ENCODE measurements around the gene CHP1.
A peak's percentile ranks its signal among the peaks of the same experiment; 100 is the strongest.
"Not testable (repeated sequence)": the region's sequence is repeated elsewhere in the genome, so short reads cannot be mapped to it uniquely, and the experiment has no call there.

The CHP1 gene

DNA sequence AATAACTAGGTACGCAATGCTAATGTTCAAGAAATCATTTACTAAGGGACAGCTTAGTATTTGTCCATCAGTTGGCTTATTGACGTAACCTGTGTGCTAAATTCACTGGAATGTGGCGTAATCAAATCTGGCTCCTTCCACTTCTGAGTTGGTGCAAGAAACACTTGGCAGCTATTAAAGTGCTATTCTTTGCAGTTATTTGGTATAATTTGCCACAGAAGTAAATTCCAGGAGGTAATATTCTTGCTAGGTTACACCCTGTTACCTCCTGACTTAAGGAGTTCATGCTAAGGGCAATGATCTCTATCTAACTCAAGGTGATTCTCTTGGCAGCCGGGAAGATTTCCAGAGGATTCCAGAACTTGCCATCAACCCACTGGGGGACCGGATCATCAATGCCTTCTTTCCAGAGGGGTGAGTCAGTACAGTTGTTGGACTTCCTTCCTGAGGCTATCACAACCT is 25.5 kb downstream of the CHP1 start:
- DNase-seq (ENCODE audit: low spot score) = no peak

- DNase-seq (ENCODE audit: low spot score) = no peak
Measured at GRCh38 chr15:41258750-41259471, 27.8 kb downstream of the CHP1 start.

GRCh38 chr15:41259546-41260189 is 28.6 kb downstream of the CHP1 start:
- no peak for DNase-seq (ENCODE audit: low spot score)

DNA sequence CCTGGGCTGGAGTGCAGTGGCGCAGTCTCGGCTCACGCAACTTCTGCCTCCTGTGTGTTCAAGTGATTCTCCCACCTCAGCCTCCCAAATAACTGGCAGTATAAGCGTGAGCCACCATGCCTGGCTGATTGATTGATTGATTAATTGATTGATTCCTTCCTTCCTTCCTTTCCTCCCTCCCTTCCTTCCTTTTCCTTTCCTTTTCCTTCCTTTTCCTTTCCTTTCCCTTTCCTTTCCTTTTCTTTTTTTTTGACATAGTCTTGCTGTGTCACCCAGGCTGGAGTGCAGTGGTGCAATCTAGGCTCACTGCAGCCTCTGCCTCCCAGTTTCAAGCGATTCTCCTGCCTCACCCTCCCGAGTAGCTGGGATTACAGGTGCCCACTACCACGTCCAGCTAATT is 29.9 kb downstream of the CHP1 start:
- not testable (repeated sequence) for DNase-seq (ENCODE audit: low spot score)

- DNase-seq (ENCODE audit: low spot score) = no peak
Measured at GRCh38 chr15:41262571-41262970, 31.5 kb downstream of the CHP1 start.

DNA sequence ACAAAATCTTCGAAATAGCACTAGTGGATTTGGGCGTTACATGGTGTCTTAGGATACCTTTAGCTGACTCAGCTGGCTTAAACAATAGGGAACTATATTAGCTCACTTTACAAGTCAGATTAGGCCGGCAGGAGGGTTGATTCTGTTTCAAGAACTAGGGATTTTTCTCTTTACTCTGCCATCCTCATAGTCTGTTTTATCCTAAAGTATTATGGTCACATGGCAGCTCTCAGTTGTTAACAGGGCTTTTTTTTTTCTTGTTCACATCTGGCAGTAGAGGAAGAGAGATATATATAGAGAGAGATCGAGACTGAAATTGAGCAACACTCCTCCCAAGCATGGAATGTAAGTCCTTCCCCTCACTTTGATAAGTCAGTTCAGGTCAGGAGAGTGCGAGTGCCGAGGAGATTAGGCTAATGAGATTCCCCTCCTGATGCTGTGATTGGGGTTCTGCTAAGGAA is 32.9 kb downstream of the CHP1 start:
- no peak for DNase-seq (ENCODE audit: low spot score)

DNA sequence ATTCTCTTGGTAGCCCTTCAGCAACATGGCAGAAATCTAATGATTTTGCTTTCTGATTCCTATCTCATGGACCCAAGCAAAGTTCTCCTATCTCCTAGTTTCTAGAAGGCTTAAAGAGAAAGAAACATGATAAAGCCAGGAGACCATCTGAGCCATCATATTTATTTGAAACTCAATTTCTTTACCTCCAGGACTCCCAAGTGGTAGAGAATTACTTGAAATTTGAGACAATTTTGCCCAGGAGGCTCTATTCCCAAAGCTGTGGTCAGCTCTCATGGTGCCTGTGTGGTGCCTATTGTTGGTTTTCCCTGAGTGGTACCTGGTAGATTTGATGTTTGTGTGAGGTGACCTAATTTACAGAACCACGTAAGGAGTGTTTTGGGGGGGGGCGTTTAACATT is 38.8 kb downstream of the CHP1 start:
- no peak for DNase-seq (ENCODE audit: low spot score)

DNA sequence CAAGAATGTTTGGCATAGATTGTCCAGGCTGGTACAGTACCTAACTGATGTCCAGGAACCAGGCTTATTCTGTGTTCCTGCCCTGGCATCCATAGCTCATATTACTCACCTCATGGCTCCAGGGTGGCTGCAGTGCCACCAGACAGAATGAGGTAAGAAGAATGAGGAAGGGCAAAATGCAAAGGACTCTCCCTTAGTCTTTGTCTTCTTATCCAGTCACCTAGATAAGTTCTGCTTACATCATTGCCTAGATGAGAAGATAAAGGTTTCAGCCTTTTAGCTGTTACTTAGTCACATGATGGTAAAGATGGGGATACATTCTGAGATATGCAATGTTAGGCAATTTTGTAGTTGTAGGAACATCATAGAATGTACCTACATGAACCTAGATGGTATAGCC is 45.8 kb downstream of the CHP1 start:
- DNase-seq (ENCODE audit: low spot score) = no peak

GRCh38 chr15:41278319-41278718 is 47.3 kb downstream of the CHP1 start:
- DNase-seq (ENCODE audit: low spot score) = no peak

DNA sequence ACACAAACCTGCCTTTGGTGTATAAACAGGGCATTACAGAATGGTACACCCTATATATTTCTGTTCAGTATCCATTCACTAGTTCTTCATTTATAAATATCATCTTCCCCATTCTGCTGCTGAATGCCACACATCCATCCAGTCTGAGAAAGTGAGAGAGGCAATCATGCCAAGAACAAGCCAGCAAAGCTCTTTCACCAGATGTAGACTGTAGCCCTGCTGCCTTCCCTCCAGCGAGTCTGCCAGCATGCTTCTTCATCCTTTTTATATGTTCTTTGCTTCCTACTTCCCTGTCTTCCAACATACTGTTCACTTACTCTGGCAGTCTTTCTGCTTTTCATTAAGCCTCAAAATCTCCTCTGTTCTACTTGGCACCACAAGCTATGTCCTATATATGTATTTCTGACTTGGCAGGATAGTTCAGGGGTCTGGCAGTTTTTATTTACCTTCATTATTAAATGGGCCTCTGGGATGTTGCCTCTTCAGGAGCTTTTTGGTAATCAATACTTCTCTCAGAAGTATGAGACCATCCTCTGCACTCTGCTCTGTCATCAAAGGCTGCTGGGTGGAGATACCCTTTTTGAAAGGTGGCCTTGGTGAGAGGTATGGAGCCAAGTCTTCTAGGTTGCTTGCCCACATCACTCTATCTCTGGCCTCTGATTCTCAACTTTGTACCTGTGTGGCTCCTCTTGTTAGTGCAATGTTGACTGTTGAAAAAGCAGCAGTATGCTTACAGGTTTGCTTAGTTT is 48.6 kb downstream of the CHP1 start:
- DNase-seq (ENCODE audit: low spot score) = no peak

DNA sequence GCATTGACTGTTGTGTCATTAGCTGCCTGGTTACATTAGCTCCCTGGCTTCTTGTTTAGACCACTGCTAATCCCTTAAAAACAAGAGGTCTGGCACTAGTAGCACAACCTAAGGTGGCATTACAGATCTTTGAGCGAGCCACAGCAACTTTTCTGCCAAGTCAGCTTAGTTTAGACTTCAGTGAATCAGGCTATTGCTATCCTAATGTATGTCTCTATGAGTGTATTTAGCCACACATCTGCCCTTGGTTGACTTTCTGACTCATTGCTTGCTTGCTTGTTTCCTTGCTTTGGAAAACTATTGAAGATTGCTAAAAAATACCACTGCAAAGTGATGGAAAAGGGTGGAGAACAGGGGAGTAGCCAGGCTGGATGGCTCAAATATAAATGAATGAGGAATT is 50.2 kb downstream of the CHP1 start:
- no peak for DNase-seq (ENCODE audit: low spot score)

DNA sequence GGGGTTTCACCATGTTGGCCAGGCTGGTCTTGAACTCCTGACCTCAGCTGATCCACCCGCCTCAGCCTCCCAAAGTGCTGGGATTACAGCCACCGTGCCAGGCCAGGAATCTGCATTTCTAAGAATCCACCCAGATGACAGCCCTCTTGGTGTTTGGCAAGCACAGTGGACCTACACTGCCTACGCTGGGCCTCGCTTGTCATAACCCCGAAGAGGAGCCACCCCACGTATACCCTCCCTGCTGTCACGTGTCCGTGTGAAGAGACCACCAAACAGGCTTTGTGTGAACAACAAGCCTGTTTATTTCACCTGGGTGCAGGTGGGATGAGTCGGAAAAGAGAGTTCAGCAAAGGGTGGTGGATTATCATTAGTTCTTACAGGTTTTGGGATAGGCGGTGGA is 51.4 kb downstream of the CHP1 start:
- DNase-seq (ENCODE audit: low spot score) = not testable (repeated sequence)

- not testable (repeated sequence) for DNase-seq (ENCODE audit: low spot score)
Measured at GRCh38 chr15:41282980-41283652, 52.0 kb downstream of the CHP1 start.

- DNase-seq (ENCODE audit: low spot score) = peak; percentile 99
Measured at GRCh38 chr15:41283653-41284426, 52.8 kb downstream of the CHP1 start.

DNA sequence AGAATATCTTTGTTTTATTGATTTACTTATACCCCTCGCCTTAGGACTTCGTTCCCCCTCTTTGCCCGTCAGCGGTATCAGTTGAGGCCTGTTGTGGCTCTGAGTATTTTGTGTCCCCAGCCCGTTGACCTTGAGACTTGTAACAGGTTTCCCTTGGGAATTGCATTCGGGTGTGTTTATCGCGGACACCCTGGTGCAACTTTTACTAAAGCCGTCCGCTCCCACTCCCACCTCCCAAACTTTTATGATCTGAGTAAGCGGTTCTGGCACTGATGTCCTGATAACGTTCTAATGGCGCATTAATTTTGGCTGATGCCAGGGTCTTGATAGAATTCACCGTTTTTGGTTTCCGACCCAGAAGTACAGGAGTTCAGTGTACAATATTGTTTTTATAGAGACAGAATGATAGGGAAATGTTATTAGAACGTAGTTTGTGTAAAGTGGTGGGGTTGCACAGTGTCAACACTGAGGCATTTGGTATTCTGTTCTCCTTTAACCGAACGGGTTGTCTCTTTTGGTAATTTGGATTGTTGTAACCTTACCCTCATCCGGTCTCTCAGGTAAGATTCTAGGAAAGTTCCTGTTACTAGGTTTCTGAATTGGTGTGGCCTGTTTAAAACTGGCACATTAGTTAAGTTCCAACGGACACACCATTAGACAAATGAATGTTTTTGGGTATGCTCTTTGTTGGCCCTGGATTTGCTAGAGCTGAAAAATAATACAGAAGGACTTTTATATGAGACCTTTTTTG is 53.5 kb downstream of the CHP1 start:
- DNase-seq (ENCODE audit: low spot score) = no peak

DNA sequence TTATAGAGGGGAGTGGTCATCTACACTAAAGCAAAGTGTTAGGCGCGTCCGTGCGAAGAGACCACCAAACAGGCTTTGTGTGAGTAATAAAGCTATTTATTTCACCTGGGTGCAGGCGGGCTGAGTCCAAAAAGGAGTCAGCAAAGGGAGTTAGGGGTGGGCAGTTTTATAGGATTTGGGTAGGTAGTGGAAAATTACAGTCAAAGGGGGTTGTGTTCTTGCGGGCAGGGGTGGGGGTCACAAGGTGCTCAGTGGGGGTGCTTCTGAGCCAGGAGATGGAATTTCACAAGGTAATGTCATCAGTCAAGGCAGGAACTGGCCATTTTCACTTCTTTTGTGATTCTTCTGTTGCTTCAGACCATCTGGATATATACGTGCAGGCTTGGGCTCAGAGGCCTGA is 54.2 kb downstream of the CHP1 start:
- no peak for DNase-seq (ENCODE audit: low spot score)

GRCh38 chr15:41286665-41287333 is 55.7 kb downstream of the CHP1 start:
- no peak for DNase-seq (ENCODE audit: low spot score)

DNA sequence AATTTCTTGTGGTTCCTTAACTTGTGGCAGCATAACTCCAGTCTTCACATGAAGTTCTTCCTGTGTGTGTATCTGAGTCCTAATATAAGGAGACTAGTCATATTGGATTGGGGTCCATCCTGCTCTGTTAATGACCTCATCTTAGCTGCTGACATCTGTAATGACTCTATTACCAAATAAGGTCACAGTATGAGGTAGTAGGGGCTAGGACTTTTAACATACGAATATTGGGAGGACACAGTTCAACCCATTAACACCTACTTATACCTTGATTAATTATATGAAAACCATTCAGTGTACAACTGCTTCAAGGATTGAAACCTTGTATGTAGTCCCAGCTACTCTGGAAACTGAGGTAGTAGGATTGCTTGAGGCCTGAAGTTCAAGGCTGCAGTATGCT is 57.4 kb downstream of the CHP1 start:
- no peak for DNase-seq (ENCODE audit: low spot score)

- DNase-seq (ENCODE audit: low spot score) = no peak
Measured at GRCh38 chr15:41289953-41290352, 58.9 kb downstream of the CHP1 start.

- DNase-seq (ENCODE audit: low spot score) = no peak
Measured at GRCh38 chr15:41291065-41291631, 60.1 kb downstream of the CHP1 start.

Measured in kidney capillary endothelial cell (primary cell).